Spinal cord (tissue), 10 donors: ENCODE measurements around the gene AP1B1. TPM values are rescaled to one million over a fixed set of nuclear protein-coding genes. Genes with fewer than 3 reads are reported as not detected.
"Not testable (repeated sequence)": the region's sequence is repeated elsewhere in the genome, so short reads cannot be mapped to it uniquely, and the experiment has no call there.

ENCODE experiments used
- DNase-seq, 6 donors: peaks; one replicate each; pipeline versions ENCODE4 v3.0.0 to v3.0.0-alpha.2; 2013 to 2015; ENCODE audit warnings: low spot score in 6 of 6, low read depth in 4 of 6
- H3K27ac ChIP-seq: one replicate; pipeline ENCODE4 v1.5.1; 2013; ENCODE audit warnings: low read depth, low read length, control low read depth
- H3K27me3 ChIP-seq: one replicate; pipeline ENCODE4 v1.6.1; 2013; ENCODE audit warnings: low read length; ENCODE audit not compliant: control insufficient read depth, insufficient read depth
- H3K36me3 ChIP-seq: one replicate; pipeline ENCODE4 v1.6.1; 2013; ENCODE audit warnings: low read length; ENCODE audit not compliant: control insufficient read depth, insufficient read depth
- H3K4me1 ChIP-seq: one replicate; pipeline ENCODE4 v1.6.1; 2013; ENCODE audit warnings: low read length; ENCODE audit not compliant: control insufficient read depth, insufficient read depth
- H3K4me3 ChIP-seq: one replicate; pipeline ENCODE4 v1.5.1; 2013; ENCODE audit warnings: low read depth, low read length, control low read depth
- H3K9me3 ChIP-seq: one replicate; pipeline ENCODE4 v1.6.1; 2013; ENCODE audit warnings: low read length; ENCODE audit not compliant: control insufficient read depth, insufficient read depth
- WGBS: methylation state at CpG from one replicate; pipeline ENCODE4 v1.1.5; 2013; ENCODE audit warnings: missing lambda C conversion rate; ENCODE audit not compliant: insufficient coverage; 5-methylcytosine and 5-hydroxymethylcytosine counted together
- polyA plus RNA-seq, 2 donors: library from polyadenylated mRNA; unstranded; fragments of 120-200 nt; gene quantifications; one replicate each; pipeline ENCODE4 v1.2.1, GENCODE V29; 2013; ENCODE audit not compliant: insufficient read length in 2 of 2
- total RNA-seq, 2 donors: library from RNA; depleted of rRNA in 1 of 2; stranded (reverse); fragments of 120-200 nt in 1 of 2; fragments of >200 nt in 1 of 2; gene quantifications; one replicate each; pipeline versions ENCODE4 v1.2.3 to v1.2.4, GENCODE V29; 2013 to 2014
- donor health status: healthy.

Gene AP1B1
- total and polyA plus RNA-seq, 4 donors = 52.2 to 80.0 (median 67.4) TPM

- H3K4me3 ChIP-seq, H3K4me1 ChIP-seq, H3K27ac ChIP-seq, H3K9me3 ChIP-seq, H3K27me3 ChIP-seq, DNase-seq, H3K36me3 ChIP-seq: not testable (repeated sequence)
- WGBS = 73% methylated on average over 23 of the region's 23 CpGs
Measured at GRCh38 chr22:29414951-29415591, 26.7 kb upstream of the AP1B1 start.

- not testable (repeated sequence) for H3K36me3 ChIP-seq, H3K27ac ChIP-seq, DNase-seq, H3K27me3 ChIP-seq, H3K9me3 ChIP-seq, H3K4me1 ChIP-seq, H3K4me3 ChIP-seq
- 20% methylated on average over 1 of the region's 4 CpGs for WGBS
Measured at GRCh38 chr22:29412772-29413171, 24.4 kb upstream of the AP1B1 start.

- H3K27me3 ChIP-seq, H3K27ac ChIP-seq, H3K4me3 ChIP-seq, DNase-seq, H3K9me3 ChIP-seq, H3K4me1 ChIP-seq, H3K36me3 ChIP-seq: not testable (repeated sequence)
- 50% methylated on average over 1 of the region's 4 CpGs for WGBS
Measured at GRCh38 chr22:29411569-29412211, 23.3 kb upstream of the AP1B1 start.

- no peak for DNase-seq
- Histone ChIP-seq H3K36me3 (no peaks in the 10 kb centered on the region), H3K27me3 (no peaks in the 10 kb centered on the region), H3K9me3 (no peaks in the 10 kb centered on the region), H3K4me3 (no peak overlapping the region), H3K4me1 (no peaks in the 10 kb centered on the region), H3K27ac (no peak overlapping the region)
- WGBS = 69% methylated on average over 6 of the region's 6 CpGs
Measured at GRCh38 chr22:29408940-29409339, 20.6 kb upstream of the AP1B1 start.

GRCh38 chr22:29401538-29401937 is 13.2 kb upstream of the AP1B1 start:
- WGBS = 44% methylated on average over 3 of the region's 6 CpGs

GRCh38 chr22:29400576-29400975 is 12.2 kb upstream of the AP1B1 start:
- no peak for DNase-seq
- Histone ChIP-seq H3K36me3 (no peaks in the 10 kb centered on the region), H3K27me3 (no peaks in the 10 kb centered on the region), H3K4me1 (no peaks in the 10 kb centered on the region), H3K9me3 (no peaks in the 10 kb centered on the region), H3K4me3 (no peak overlapping the region), H3K27ac (no peak overlapping the region)
- WGBS = 100% methylated on average over 1 of the region's 2 CpGs

More at GRCh38 chr22:29401538-29401937, 13.2 kb upstream of the AP1B1 start:
- not testable (repeated sequence) for DNase-seq, H3K4me3 ChIP-seq, H3K36me3 ChIP-seq, H3K27ac ChIP-seq, H3K4me1 ChIP-seq, H3K9me3 ChIP-seq, H3K27me3 ChIP-seq

GRCh38 chr22:29397791-29398190 is 9.4 kb upstream of the AP1B1 start:
- no peak for DNase-seq
- no peak overlapping the region for H3K4me3 ChIP-seq
- H3K27ac ChIP-seq = no peak overlapping the region
- H3K4me1 ChIP-seq = no peaks in the 10 kb centered on the region
- H3K36me3 ChIP-seq = no peaks in the 10 kb centered on the region
- H3K9me3 ChIP-seq = no peaks in the 10 kb centered on the region
- no peaks in the 10 kb centered on the region for H3K27me3 ChIP-seq
- 78% methylated on average over 6 of the region's 6 CpGs for WGBS

GRCh38 chr22:29396126-29396525 is 7.8 kb upstream of the AP1B1 start:
- no peak overlapping the region for H3K4me3 ChIP-seq
- H3K4me1 ChIP-seq = no peaks in the 10 kb centered on the region
- H3K27ac ChIP-seq = no peak overlapping the region
- H3K36me3 ChIP-seq = no peaks in the 10 kb centered on the region
- H3K27me3 ChIP-seq = no peaks in the 10 kb centered on the region
- no peak for DNase-seq
- WGBS = no CpG with 5 or more reads among the region's 2 CpGs
- no peaks in the 10 kb centered on the region for H3K9me3 ChIP-seq

- Histone ChIP-seq H3K27ac (no peak overlapping the region), H3K4me3 (no peak overlapping the region), H3K36me3 (no peaks in the 10 kb centered on the region), H3K9me3 (no peaks in the 10 kb centered on the region), H3K4me1 (no peaks in the 10 kb centered on the region), H3K27me3 (no peaks in the 10 kb centered on the region)
- WGBS = 11% methylated on average over 7 of the region's 10 CpGs
- peak; percentile 63 to 97 (median 76) for DNase-seq
Measured at GRCh38 chr22:29394931-29395581, 6.7 kb upstream of the AP1B1 start.
